Measurements from ENCODE around the gene C20orf144.

The C20orf144 gene

GRCh38 chr20:33677991-33678702 lies 16.0 kb downstream of the C20orf144 start:
- DNase-seq (ENCODE audit: low read depth), result no peak

DNA sequence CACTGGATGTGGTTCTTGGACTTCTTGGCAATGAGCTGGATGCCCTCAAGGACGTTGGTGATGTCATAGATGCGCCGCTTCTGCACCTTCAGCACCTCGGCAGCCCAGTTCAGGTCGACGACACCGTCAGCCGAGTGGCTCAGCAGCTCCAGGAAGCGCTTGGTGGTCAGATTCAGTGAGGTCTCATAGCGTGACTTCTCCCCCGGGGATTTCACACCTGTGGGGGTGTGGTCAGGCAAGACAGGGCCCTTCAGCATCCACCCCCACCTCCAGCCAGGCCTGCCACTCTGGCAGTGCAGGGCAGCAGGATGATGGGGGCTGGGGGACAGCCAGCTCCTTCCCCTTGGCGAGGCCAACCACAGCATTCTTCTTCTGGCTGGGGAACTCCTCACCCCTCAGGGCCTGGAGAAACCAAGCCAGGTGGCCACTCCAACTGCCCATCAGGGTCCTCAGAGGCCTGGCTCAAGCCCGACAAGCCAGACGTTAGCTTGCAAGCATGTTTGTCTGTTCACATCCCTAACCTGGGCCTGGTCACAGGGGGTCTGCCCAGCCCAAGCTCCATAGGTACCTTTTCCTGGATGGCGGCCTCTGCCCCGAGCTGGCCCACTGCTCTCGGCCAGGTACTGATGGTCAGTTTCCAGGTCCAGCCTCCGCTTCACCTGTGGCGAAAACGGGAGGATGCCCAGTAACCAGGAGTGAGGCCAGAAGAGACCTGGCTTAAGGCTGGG lies 17.8 kb downstream of the C20orf144 start:
- no peak for DNase-seq (ENCODE audit: low read depth)

- DNase-seq (ENCODE audit: low read depth), result no peak
Measured at GRCh38 chr20:33680686-33681085, 18.6 kb downstream of the C20orf144 start.

GRCh38 chr20:33681288-33681687 lies 19.2 kb downstream of the C20orf144 start:
- no peak for DNase-seq (ENCODE audit: low read depth)

DNA sequence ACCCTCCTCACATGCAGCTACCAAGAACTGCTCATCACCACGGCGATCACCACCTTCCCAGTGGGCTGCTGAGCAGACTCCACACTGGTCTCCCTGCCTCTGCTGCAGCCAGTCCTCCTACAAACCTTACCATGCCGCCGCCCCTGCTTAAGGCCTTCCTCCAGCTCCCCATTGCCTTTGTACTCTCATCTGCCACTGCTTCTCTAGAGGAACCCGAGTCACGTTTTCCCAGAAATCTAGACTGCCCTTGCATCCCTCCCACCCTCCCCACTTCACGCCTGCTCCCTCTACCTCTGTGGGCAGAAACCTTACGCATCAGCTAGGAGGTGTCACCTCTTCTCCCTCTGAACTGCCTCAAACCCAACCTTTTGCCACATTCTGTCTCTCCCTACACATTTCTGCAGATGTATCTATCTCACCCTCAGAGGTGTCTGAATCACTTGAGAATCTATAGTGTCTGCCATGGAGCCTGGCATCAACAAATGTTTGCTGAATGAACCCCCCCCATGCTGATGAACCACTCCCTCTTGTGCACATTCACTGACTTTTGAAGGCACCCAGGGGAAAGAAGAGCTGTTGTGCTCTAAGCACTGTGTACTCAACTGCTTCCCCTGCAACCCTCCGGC lies 19.7 kb downstream of the C20orf144 start:
- no peak for DNase-seq (ENCODE audit: low read depth)

DNA sequence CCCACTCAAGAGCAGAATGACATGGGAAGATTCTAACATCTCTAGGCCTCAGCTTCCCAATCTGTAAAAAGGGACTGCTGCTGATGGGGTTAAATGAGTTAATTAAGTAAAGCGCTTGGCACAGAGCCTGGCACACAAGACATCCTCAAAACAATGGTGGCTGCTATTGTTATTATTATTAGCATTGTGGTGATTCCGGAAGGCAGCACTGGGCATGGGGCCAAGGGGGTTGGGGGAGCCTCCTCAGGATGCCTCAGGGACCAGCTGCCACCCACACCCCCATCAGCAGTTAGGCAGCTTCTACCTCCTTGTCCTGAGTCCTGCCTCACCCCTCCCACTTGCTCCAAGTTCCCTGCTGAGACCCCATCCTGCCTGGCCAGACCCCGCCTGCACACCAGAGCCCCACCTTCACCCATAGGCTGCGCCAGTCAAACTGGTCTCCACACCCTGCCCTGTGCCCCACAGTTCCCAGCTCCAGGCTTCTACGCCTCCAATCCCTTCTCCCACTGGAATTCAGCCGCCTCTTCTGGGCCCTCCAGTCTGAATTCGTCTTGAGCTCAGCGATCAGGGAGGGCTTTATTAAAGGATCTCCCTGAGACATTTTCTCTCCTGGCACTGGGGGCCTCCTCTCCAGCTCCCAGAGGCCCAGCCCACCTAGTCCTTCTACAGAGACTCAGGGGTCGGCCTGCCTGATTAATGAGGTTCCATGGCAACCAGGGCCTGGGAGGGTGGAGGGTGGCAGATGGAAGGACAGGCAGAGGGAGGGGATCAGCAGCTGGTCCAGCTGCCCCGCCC lies 22.6 kb downstream of the C20orf144 start:
- DNase-seq (ENCODE audit: low read depth), result peak; percentile 24

DNA sequence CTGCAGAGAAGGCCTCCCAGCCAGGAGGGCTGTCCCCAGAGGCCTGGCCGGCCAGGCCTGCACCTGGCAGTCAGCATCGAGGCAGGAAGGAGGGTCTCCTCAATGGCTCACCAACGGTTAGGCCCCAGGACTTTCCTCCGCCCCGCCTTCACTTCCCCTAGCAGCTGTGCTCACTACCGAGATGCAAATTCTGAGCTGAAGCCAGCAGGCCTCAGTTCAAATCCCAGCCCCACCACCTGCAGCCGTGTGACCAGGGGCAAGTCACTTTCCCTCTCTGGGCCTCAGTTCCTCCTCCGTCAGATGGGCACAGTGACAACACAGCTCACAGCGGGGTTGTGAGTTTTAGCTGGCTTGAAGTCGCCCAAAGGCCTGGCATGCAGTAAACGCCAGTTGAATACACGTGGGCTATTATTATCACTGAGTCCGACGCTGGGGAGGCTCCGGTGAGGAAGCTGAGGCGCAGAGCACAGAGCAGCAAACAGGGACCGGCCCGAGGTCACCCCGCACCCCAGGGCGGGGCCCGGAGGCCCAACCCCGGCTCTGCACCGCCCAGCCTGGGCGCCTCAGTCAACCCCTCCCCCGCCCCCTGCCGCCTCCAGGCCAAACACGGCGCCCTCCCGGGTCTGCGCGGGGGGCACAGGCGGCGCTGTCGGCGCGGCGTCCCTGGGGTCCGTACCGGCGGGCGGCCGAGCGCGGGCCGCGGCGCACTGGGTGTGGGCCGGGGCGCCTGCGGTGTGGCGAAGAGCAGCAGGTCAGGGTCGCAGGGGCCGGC lies 23.4 kb downstream of the C20orf144 start:
- peak; percentile 72 for DNase-seq (ENCODE audit: low read depth)

- DNase-seq (ENCODE audit: low read depth), result peak; percentile 98
Measured at GRCh38 chr20:33686100-33686983, 24.2 kb downstream of the C20orf144 start, which contains the start of gene E2F1. Gene E2F1, minus strand, starts transcription at chr20:33686385. Its CDS starts 121 bp downstream, at chr20:33686264.

DNA sequence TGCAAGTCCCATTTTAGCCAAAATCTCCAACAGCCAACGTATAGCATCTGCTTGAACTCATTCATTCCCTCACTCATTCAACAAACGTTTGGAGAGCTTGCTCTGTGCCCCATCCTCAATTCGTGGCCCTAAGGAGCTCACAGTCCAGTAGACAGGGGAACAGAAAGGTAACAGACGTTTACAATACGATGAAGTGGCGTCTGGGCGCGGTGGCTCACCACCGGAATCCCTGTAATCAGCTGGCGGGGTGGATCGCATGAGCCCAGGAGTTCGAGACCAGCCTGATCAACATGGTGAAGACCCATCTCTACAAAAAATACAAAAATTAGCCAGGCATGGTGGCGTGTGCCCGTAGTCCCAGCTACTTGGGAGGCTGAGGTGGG lies 24.8 kb downstream of the C20orf144 start:
- no peak for DNase-seq (ENCODE audit: low read depth)

GRCh38 chr20:33687370-33687915 lies 25.3 kb downstream of the C20orf144 start:
- DNase-seq (ENCODE audit: low read depth), result peak; percentile 73

- DNase-seq (ENCODE audit: low read depth), result peak; percentile 66
Measured at GRCh38 chr20:33687993-33688937, 26.1 kb downstream of the C20orf144 start.

GRCh38 chr20:33688938-33689424 lies 26.9 kb downstream of the C20orf144 start:
- DNase-seq (ENCODE audit: low read depth), result no peak

DNA sequence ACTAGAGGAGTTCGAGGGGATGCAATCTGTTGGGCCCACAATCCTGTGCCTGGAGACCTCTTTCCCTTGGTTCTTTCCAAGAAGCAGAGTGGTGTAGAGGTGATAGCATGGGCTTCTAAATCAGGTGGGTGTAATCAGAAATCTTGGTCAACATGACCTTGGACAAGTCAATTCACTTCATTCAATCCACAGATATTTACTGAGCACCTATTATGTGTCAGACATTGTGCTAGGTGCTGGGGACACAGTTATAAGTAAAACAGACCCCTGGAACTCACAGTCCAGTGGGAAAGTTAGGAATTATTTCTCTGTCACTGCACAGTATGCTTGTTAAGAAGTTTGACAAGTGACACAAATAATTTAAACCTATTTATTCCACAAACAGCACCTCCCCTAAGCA lies 27.4 kb downstream of the C20orf144 start:
- DNase-seq (ENCODE audit: low read depth), result no peak

- peak; percentile 71 for DNase-seq (ENCODE audit: low read depth)
Measured at GRCh38 chr20:33689973-33690372, 27.8 kb downstream of the C20orf144 start.

- DNase-seq (ENCODE audit: low read depth), result no peak
Measured at GRCh38 chr20:33693289-33693688, 31.2 kb downstream of the C20orf144 start.

- no peak for DNase-seq (ENCODE audit: low read depth)
Measured at GRCh38 chr20:33693741-33694638, 31.9 kb downstream of the C20orf144 start.

DNA sequence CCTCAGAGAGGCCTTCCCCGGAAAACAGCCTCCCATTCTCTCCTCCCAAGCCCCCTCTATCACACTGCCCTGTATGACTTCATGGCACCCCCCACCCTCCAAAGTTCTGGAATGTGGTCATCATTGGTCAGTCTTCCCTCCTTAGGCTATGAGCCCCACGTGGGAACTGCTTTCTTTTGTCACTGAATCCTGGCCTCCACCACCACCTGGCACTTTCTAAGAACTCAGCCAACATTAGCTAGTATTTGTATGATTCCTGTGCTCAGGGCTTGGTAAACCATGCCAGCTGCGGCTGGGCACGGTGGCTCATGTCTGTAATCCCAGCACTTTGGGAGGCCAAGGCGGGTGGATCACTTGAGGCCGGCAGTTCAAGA lies 32.5 kb downstream of the C20orf144 start:
- DNase-seq (ENCODE audit: low read depth), result no peak

GRCh38 chr20:33696448-33696847 lies 34.3 kb downstream of the C20orf144 start:
- DNase-seq (ENCODE audit: low read depth), result no peak

All from ELR (cell line).